NCI-H1436 treated with DMSO at 0.1 percent for 48 hours (cell line): ENCODE results near the gene POU4F1.

Experiments
- DNase-seq: peaks from one replicate; lab custom pipeline; 2025; lab: John Stamatoyannopoulos, UW

Gene POU4F1

GRCh38 chr13:78592584-78592983 is 10.8 kb downstream of the POU4F1 start:
- DNase-seq: no peak

- no peak for DNase-seq
Measured at GRCh38 chr13:78589206-78589605, 14.1 kb downstream of the POU4F1 start.

DNA sequence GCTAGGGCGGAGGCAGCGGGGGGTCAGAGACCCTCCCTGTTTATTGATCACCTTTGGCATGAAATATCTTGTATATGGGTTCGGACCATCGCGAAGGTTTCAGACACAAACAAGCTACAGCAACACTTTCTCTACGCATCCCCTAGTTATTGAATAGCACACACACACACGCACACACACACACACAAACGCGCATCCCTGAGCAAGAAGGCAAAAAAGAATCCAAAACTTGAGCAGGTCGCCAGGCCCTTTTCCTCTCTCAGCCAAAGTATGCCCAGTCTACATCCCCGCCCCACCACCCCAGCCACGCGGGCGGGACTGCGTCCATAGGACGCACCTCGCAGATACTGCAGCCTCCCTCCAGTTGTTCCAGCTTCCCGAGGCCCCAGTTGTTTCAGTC is 16.0 kb downstream of the POU4F1 start:
- DNase-seq: no peak

- DNase-seq: no peak
Measured at GRCh38 chr13:78586706-78587105, 16.6 kb downstream of the POU4F1 start.

- DNase-seq: no peak
Measured at GRCh38 chr13:78576261-78576660, 27.1 kb downstream of the POU4F1 start.

DNA sequence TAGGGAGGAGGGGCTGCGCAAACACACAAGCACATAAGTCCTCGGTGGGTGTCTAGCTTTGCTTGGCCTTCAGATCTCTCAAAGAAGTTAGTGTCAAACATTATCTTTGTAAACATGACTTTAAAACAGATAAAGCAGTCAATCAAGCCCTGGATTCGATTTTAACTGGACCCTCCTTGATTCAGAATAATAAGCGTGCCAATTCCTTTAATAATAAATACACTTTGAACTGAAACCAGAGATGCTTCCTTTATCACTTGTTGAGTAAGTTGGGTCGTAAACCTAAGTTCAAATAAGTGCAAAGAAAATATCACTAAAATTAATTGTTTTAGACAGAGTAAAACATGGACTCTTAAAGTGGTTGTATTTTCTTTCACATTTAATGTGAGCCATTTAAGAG is 30.9 kb downstream of the POU4F1 start:
- no peak for DNase-seq

DNA sequence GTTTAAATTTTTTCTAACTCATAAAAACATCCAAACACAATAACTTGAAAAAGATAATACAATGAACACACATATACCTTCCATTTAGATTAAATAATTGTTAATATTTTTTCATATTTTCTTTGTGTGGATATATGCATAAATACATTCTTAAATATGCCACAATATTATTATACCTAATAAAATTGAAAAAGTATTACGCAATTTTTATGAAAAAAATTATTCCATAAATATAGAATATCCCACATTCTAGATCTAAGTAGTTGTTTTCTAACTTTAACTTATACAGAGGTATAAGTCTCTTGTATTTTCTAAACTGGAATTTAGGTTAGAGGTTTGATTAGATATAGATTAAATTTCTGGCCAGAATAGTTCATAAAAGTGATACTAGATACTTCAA is 34.3 kb downstream of the POU4F1 start:
- no peak for DNase-seq

DNA sequence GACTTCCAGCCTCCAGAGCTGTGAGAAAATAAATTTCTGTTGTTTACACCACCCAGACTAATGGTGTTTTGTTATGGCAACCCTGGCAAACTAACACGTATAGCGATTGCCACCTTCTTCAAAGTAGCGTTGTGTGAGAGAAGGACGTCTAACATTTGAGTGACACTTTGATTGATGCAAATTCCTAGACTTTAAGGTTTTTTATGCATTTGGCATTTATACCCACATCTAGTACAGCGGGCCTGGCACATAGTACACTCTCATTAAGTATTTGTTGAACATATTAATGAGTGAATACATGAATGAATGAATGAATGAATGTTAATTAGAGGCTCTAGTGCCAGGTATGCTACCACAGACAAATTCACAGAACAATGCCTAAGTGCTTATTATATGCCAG is 36.7 kb downstream of the POU4F1 start:
- no peak for DNase-seq

- no peak for DNase-seq
Measured at GRCh38 chr13:78562237-78562889, 41.0 kb downstream of the POU4F1 start.
